ENCODE results near the gene DNAJC2.

The DNAJC2 gene

DNA sequence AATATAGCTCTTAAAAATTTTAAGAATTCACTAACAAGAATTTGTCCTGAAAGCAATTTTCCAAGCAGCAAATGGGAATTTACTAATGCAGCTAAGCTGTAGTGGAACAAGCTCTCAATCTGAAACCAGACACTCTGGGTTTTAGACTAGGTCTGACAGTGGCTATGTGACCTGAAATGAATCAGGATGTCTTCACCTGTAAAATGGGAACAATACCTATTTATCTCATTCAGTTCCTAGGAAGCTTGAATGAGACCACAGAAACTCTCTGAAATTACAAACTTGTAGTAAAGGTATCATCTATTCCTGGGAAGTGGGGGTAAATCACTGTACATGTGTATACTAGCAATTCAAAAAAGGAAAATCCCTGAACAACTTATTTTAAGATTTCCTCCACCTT lies 1.2 kb downstream of the DNAJC2 start:
- no peak for TF ChIP-seq CTCF (IDR thresholded peaks at IDR 0.05; ENCODE audit: borderline replicate concordance, control extremely low read depth, extremely low read depth, insufficient read depth, missing control alignments)
- DNase-seq (ENCODE audit: low spot score): no peak
- in situ Hi-C loops (cut with MboI; ENCODE audit: low sequenced_read_pairs, unreplicated experiment): no loop called here

GRCh38 chr7:103341466-103341865 lies 3.1 kb downstream of the DNAJC2 start:
- TF ChIP-seq CTCF (IDR thresholded peaks at IDR 0.05; ENCODE audit: borderline replicate concordance, control extremely low read depth, extremely low read depth, insufficient read depth, missing control alignments): no peak
- in situ Hi-C loops (cut with MboI; ENCODE audit: low sequenced_read_pairs, unreplicated experiment): no loop called here
- DNase-seq (ENCODE audit: low spot score): no peak

DNA sequence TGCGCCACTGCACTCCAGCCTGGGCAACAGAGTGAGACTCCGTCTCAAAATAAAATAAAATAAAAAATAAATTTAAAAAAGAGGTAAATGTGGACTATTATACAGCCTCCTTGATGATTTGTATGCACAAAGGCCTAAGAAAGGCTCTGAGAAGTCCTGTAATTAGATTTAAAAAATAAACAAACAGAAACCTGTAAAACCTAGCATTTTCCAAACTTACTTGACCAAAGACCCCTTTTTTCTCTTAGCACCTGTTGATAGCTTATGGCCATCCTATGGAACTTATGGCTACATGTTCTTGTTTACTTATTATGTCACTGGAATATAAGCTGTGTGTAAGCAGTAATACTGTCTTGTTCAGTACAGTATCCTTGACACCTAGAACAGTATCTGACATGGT lies 5.7 kb downstream of the DNAJC2 start:
- in situ Hi-C loops (cut with MboI; ENCODE audit: low sequenced_read_pairs, unreplicated experiment): no loop called here
- no peak for DNase-seq (ENCODE audit: low spot score)
- no peak for TF ChIP-seq CTCF (IDR thresholded peaks at IDR 0.05; ENCODE audit: borderline replicate concordance, control extremely low read depth, extremely low read depth, insufficient read depth, missing control alignments)

DNA sequence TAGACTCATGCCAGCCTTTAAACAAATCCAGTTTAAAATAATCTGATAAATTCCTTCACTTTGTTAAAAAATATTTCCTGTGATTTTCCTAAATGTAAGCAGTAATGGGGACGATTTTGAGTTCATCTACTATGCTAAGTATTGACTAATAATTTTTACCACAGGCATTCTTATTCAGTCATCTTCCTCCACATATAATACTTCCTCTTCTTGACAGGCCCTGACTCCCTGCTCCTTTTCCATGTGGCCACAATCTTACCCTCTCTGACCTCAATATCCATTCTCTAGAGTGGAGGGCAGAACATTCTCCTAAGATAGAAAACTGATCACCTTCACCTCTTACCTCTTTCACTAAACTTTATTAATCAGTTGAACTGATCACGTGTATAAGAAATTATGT lies 7.8 kb downstream of the DNAJC2 start:
- no peak for DNase-seq (ENCODE audit: low spot score)

DNA sequence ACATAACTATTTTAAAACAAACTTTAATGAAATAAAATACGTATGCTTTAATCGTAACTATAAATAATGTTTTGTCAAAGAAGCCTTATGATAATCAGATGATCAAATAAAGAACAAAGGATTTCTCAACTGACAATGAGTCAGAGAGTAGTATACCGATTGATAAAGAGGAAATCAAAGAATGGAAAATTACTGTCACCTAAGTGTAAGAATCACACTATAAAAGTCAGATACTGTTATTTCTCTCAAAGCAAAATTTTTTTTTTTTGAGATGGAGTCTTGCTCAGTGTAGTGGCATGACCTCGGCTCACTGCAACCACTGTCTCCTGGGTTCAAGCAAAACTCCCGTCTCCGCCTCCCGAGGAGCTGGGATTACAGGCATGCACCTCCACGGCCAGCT lies 18.8 kb downstream of the DNAJC2 start:
- in situ Hi-C loops (cut with MboI; ENCODE audit: low sequenced_read_pairs, unreplicated experiment): no loop called here
- DNase-seq (ENCODE audit: low spot score): no peak
- no peak for TF ChIP-seq CTCF (IDR thresholded peaks at IDR 0.05; ENCODE audit: borderline replicate concordance, control extremely low read depth, extremely low read depth, insufficient read depth, missing control alignments)

More for the DNA sequence above, 7.8 kb downstream of the DNAJC2 start:
- TF ChIP-seq CTCF (IDR thresholded peaks at IDR 0.05; ENCODE audit: borderline replicate concordance, control extremely low read depth, extremely low read depth, insufficient read depth, missing control alignments): no peak
- in situ Hi-C loops (cut with MboI; ENCODE audit: low sequenced_read_pairs, unreplicated experiment): no loop called here

DNA sequence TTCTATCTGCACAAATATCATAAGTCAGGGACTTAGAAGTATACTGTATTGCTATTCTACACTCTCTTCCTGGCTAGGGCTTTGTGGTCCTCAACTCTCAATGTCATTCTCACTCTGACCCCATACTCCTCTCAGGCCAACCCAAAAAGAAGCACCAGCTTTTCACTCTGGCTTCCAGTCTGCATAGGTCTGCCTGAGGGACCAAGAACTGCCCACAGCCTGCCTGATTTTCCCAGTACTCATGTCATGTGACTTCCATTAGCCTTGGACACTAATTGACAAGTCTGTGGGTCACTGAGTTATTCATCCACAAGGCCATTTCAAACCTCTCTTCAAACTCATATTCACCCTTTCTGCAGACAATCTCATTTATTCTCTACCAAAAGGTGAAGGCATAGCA lies 27.6 kb downstream of the DNAJC2 start:
- in situ Hi-C loops (cut with MboI; ENCODE audit: low sequenced_read_pairs, unreplicated experiment): no loop called here
- DNase-seq (ENCODE audit: low spot score): no peak
- no peak for TF ChIP-seq CTCF (IDR thresholded peaks at IDR 0.05; ENCODE audit: borderline replicate concordance, control extremely low read depth, extremely low read depth, insufficient read depth, missing control alignments)

DNA sequence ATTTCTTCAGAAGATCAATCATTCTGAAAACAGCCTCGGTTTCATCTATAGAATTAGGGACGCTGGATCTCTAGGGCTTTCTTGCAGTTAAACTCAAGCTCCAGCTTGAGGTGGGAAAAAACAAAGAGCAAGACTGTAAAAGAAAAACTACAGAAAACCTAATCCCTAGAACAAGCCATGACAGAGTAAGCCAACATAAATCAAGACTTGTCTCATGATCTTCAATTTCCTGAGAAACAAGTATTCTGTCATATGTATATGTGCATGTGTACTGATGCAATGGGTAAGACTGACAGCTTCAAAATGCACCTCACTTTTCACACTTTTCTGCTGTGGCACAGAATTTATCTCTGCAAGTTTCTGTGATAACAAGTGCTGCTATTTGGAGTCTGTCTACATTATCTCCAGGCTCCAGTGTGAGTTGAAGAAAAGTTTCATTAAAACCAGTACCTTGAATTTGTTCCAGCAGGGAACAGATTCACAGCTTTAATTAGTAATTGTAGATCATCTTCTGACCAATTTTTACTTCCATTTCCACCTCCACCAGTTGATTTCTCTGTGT lies 28.1 kb downstream of the DNAJC2 start:
- no peak for DNase-seq (ENCODE audit: low spot score)
- in situ Hi-C loops (cut with MboI; ENCODE audit: low sequenced_read_pairs, unreplicated experiment): no loop called here
- TF ChIP-seq CTCF (IDR thresholded peaks at IDR 0.05; ENCODE audit: borderline replicate concordance, control extremely low read depth, extremely low read depth, insufficient read depth, missing control alignments): no peak
